Measurements from ENCODE around the gene HSH2D.
A peak's percentile ranks its signal among the peaks of the same experiment; 100 is the strongest.

The HSH2D gene

GRCh38 chr19:16190198-16190597 lies 46.7 kb downstream of the HSH2D start:
- DNase-seq: no peak
- Histone ChIP-seq H3K4me3 (ENCODE audit: insufficient read depth, low read depth, low read length, poor library complexity, severe bottlenecking) (no peak overlapping the region), H3K36me3 (ENCODE audit: control insufficient read depth, insufficient read depth, low read length) (peaks cover 43% of the 10 kb centered on the region), H3K27me3 (replicated peaks; ENCODE audit: control insufficient read depth, insufficient read depth, low read length, poor library complexity, severe bottlenecking) (no peaks in the 10 kb centered on the region), H3K9me3 (ENCODE audit: control insufficient read depth, low read length) (no peaks in the 10 kb centered on the region), H3K27ac (ENCODE audit: insufficient read depth, low read length, poor library complexity, severe bottlenecking) (no peak overlapping the region), H3K4me1 (ENCODE audit: control insufficient read depth, insufficient read depth, low read length, poor library complexity, severe bottlenecking) (peaks cover 8% of the 10 kb centered on the region)

- H3K4me3 ChIP-seq (ENCODE audit: insufficient read depth, low read depth, low read length, poor library complexity, severe bottlenecking): no peak overlapping the region
- DNase-seq: no peak
- no peak overlapping the region for H3K27ac ChIP-seq (ENCODE audit: insufficient read depth, low read length, poor library complexity, severe bottlenecking)
- H3K36me3 ChIP-seq (ENCODE audit: control insufficient read depth, insufficient read depth, low read length): peaks cover 43% of the 10 kb centered on the region
- H3K9me3 ChIP-seq (ENCODE audit: control insufficient read depth, low read length): no peaks in the 10 kb centered on the region
- peaks cover 7% of the 10 kb centered on the region for H3K4me1 ChIP-seq (ENCODE audit: control insufficient read depth, insufficient read depth, low read length, poor library complexity, severe bottlenecking)
- H3K27me3 ChIP-seq (replicated peaks; ENCODE audit: control insufficient read depth, insufficient read depth, low read length, poor library complexity, severe bottlenecking): no peaks in the 10 kb centered on the region
Measured at GRCh38 chr19:16190736-16191135, 47.3 kb downstream of the HSH2D start.

GRCh38 chr19:16191216-16191908 lies 47.9 kb downstream of the HSH2D start:
- H3K36me3 ChIP-seq (ENCODE audit: control insufficient read depth, insufficient read depth, low read length): peaks cover 43% of the 10 kb centered on the region

GRCh38 chr19:16193466-16193865 lies 50.0 kb downstream of the HSH2D start:
- H3K27me3 ChIP-seq (replicated peaks; ENCODE audit: control insufficient read depth, insufficient read depth, low read length, poor library complexity, severe bottlenecking): no peaks in the 10 kb centered on the region
- DNase-seq: no peak

More at GRCh38 chr19:16191216-16191908, 47.9 kb downstream of the HSH2D start:
- no peak for DNase-seq
- no peak overlapping the region for H3K27ac ChIP-seq (ENCODE audit: insufficient read depth, low read length, poor library complexity, severe bottlenecking)
- H3K4me1 ChIP-seq (ENCODE audit: control insufficient read depth, insufficient read depth, low read length, poor library complexity, severe bottlenecking): peaks cover 2% of the 10 kb centered on the region
- H3K27me3 ChIP-seq (replicated peaks; ENCODE audit: control insufficient read depth, insufficient read depth, low read length, poor library complexity, severe bottlenecking): no peaks in the 10 kb centered on the region
- H3K4me3 ChIP-seq (ENCODE audit: insufficient read depth, low read depth, low read length, poor library complexity, severe bottlenecking): no peak overlapping the region
- no peaks in the 10 kb centered on the region for H3K9me3 ChIP-seq (ENCODE audit: control insufficient read depth, low read length)

DNA sequence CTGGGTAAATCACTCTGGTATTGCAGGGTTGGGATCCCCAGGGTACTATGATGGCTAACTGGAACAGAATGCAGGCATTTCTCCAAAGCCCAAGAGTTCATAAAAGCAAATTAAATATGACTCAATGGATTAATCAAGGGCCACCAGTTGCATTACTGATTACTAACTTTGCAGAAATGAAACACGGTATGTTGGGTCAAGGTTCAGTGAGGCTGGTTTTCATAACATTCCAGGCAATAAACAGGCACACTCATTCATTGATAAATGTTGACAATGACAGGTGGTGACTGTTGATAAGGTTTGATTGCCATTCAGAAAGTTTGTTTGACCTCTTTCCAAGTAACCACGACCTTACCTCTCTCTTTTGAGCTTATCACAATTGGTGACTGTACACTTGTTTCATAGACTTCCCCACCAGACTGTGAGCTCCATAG lies 53.7 kb downstream of the HSH2D start:
- Histone ChIP-seq H3K36me3 (ENCODE audit: control insufficient read depth, insufficient read depth, low read length) (peaks cover 10% of the 10 kb centered on the region), H3K27ac (ENCODE audit: insufficient read depth, low read length, poor library complexity, severe bottlenecking) (peak overlapping the region; percentile 93), H3K4me3 (ENCODE audit: insufficient read depth, low read depth, low read length, poor library complexity, severe bottlenecking) (peak overlapping the region; percentile 84), H3K9me3 (ENCODE audit: control insufficient read depth, low read length) (no peaks in the 10 kb centered on the region), H3K4me1 (ENCODE audit: control insufficient read depth, insufficient read depth, low read length, poor library complexity, severe bottlenecking) (peaks cover 17% of the 10 kb centered on the region), H3K27me3 (replicated peaks; ENCODE audit: control insufficient read depth, insufficient read depth, low read length, poor library complexity, severe bottlenecking) (no peaks in the 10 kb centered on the region)
- no peak for DNase-seq

More at GRCh38 chr19:16193466-16193865, 50.0 kb downstream of the HSH2D start:
- peaks cover 31% of the 10 kb centered on the region for H3K36me3 ChIP-seq (ENCODE audit: control insufficient read depth, insufficient read depth, low read length)
- no peak overlapping the region for H3K4me3 ChIP-seq (ENCODE audit: insufficient read depth, low read depth, low read length, poor library complexity, severe bottlenecking)
- H3K4me1 ChIP-seq (ENCODE audit: control insufficient read depth, insufficient read depth, low read length, poor library complexity, severe bottlenecking): peaks cover 12% of the 10 kb centered on the region
- H3K9me3 ChIP-seq (ENCODE audit: control insufficient read depth, low read length): no peaks in the 10 kb centered on the region
- no peak overlapping the region for H3K27ac ChIP-seq (ENCODE audit: insufficient read depth, low read length, poor library complexity, severe bottlenecking)

GRCh38 chr19:16197622-16198369 lies 54.3 kb downstream of the HSH2D start, which contains the start of gene AP1M1:
AP1M1 (plus strand) TSS chr19:16197911; CDS start chr19:16198027, 116 bp downstream.
- no peaks in the 10 kb centered on the region for H3K9me3 ChIP-seq (ENCODE audit: control insufficient read depth, low read length)
- peaks cover 17% of the 10 kb centered on the region for H3K4me1 ChIP-seq (ENCODE audit: control insufficient read depth, insufficient read depth, low read length, poor library complexity, severe bottlenecking)
- H3K27ac ChIP-seq (ENCODE audit: insufficient read depth, low read length, poor library complexity, severe bottlenecking): peak within 1 kb of the TSS; percentile 93
- peak within 1 kb of the TSS; percentile 84 for H3K4me3 ChIP-seq (ENCODE audit: insufficient read depth, low read depth, low read length, poor library complexity, severe bottlenecking)
- H3K36me3 ChIP-seq (ENCODE audit: control insufficient read depth, insufficient read depth, low read length): peaks cover 14% of the 10 kb centered on the region
- H3K27me3 ChIP-seq (replicated peaks; ENCODE audit: control insufficient read depth, insufficient read depth, low read length, poor library complexity, severe bottlenecking): no peaks in the 10 kb centered on the region
- DNase-seq: peak; percentile 97 to 99 (median 98)

- no peak for DNase-seq
- no peaks in the 10 kb centered on the region for H3K9me3 ChIP-seq (ENCODE audit: control insufficient read depth, low read length)
- peaks cover 17% of the 10 kb centered on the region for H3K4me1 ChIP-seq (ENCODE audit: control insufficient read depth, insufficient read depth, low read length, poor library complexity, severe bottlenecking)
- H3K36me3 ChIP-seq (ENCODE audit: control insufficient read depth, insufficient read depth, low read length): peaks cover 19% of the 10 kb centered on the region
- no peaks in the 10 kb centered on the region for H3K27me3 ChIP-seq (replicated peaks; ENCODE audit: control insufficient read depth, insufficient read depth, low read length, poor library complexity, severe bottlenecking)
- peak overlapping the region; percentile 84 for H3K4me3 ChIP-seq (ENCODE audit: insufficient read depth, low read depth, low read length, poor library complexity, severe bottlenecking)
- H3K27ac ChIP-seq (ENCODE audit: insufficient read depth, low read length, poor library complexity, severe bottlenecking): peak overlapping the region; percentile 93
Measured at GRCh38 chr19:16198370-16198651, 54.8 kb downstream of the HSH2D start.

GRCh38 chr19:16199275-16199932 lies 55.9 kb downstream of the HSH2D start:
- Histone ChIP-seq H3K4me3 (ENCODE audit: insufficient read depth, low read depth, low read length, poor library complexity, severe bottlenecking) (no peak overlapping the region), H3K27me3 (replicated peaks; ENCODE audit: control insufficient read depth, insufficient read depth, low read length, poor library complexity, severe bottlenecking) (no peaks in the 10 kb centered on the region), H3K27ac (ENCODE audit: insufficient read depth, low read length, poor library complexity, severe bottlenecking) (no peak overlapping the region), H3K36me3 (ENCODE audit: control insufficient read depth, insufficient read depth, low read length) (peaks cover 30% of the 10 kb centered on the region), H3K9me3 (ENCODE audit: control insufficient read depth, low read length) (no peaks in the 10 kb centered on the region), H3K4me1 (ENCODE audit: control insufficient read depth, insufficient read depth, low read length, poor library complexity, severe bottlenecking) (peaks cover 17% of the 10 kb centered on the region)
- no peak for DNase-seq

DNA sequence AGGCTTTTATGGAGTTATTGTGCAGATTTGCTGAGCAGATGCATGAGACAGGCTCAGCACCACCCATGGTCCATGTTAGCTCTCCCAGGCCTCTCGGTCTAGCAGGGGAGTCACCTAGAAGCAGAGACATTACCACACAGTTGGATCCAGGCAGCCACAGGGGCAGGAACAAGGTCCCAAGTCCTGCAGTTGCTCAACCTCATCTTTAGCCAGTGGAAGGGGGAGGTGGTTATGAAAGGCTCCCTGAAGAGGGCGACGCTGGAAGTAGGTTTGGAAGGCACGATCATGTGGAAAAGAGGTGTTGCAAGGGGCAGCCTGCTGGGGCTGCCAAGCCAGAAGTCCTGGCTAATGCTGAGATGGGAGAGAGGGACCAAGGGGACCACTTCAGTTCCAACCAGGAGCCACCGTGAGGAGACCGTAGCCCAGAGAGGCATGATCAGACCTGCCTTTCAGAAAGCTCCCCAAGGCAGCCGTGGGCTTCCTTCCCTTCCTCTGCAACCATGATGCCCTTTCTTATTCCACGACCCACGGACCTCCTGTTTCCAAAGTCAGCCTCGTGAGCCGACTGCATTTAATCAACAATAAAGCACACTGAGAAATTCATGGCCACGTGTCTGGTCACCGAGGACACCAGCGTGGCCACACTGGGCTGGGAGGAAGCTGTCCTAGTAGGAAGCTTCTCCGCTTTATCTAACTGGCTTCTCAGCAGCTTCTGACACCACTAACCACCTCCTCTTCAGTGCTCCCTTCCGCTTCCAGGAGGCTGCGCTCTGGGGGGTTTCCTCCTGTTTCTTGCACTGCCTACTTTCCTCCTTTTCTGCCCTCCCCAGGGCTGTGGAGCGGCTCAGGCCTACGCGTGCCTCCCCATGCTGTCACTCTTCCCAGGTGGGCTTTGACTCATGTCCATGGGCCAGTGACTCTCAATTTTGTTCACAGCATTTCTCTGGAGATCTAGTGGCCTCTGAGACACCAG lies 56.8 kb downstream of the HSH2D start:
- H3K27me3 ChIP-seq (replicated peaks; ENCODE audit: control insufficient read depth, insufficient read depth, low read length, poor library complexity, severe bottlenecking): no peaks in the 10 kb centered on the region
- no peak overlapping the region for H3K4me3 ChIP-seq (ENCODE audit: insufficient read depth, low read depth, low read length, poor library complexity, severe bottlenecking)
- no peaks in the 10 kb centered on the region for H3K9me3 ChIP-seq (ENCODE audit: control insufficient read depth, low read length)
- no peak for DNase-seq
- H3K36me3 ChIP-seq (ENCODE audit: control insufficient read depth, insufficient read depth, low read length): peaks cover 35% of the 10 kb centered on the region
- H3K4me1 ChIP-seq (ENCODE audit: control insufficient read depth, insufficient read depth, low read length, poor library complexity, severe bottlenecking): peaks cover 17% of the 10 kb centered on the region
- H3K27ac ChIP-seq (ENCODE audit: insufficient read depth, low read length, poor library complexity, severe bottlenecking): no peak overlapping the region
